Liver (tissue), 3 donors: ENCODE results near the gene NXPH4.

Source experiments
- CTCF ChIP-seq: fragments of 150-350 bp; IDR thresholded peaks from 2 replicates; pipeline ENCODE4 v1.5.1; 2017; ENCODE audit warnings: improper control_type of control experiment, low read depth, low read length; ENCODE audit not compliant: missing input control
- EGR1 ChIP-seq, 2 donors: IDR thresholded peaks; 2 replicates each; pipeline ENCODE4 v1.6.1; 2016 to 2018; ENCODE audit warnings: antibody characterized with exemption in 2 of 2, low read depth in 2 of 2
- JUND ChIP-seq, 2 donors: IDR thresholded peaks; 2 replicates each; pipeline ENCODE4 v1.6.1; 2016; ENCODE audit warnings: antibody characterized with exemption in 2 of 2
- REST ChIP-seq: IDR thresholded peaks from 2 replicates; pipeline ENCODE4 v1.6.1; 2016; ENCODE audit warnings: antibody characterized with exemption, mild to moderate bottlenecking
- SP1 ChIP-seq: IDR thresholded peaks from 2 replicates; pipeline ENCODE4 v1.6.1; 2018; ENCODE audit warnings: antibody characterized with exemption, mild to moderate bottlenecking
- YY1 ChIP-seq: IDR thresholded peaks from 2 replicates; pipeline ENCODE4 v1.6.1; 2016; ENCODE audit warnings: antibody characterized with exemption, mild to moderate bottlenecking
- TF ChIP-seq, protein P1 (sequence below): IDR thresholded peaks from 2 replicates; pipeline ENCODE4 v1.6.1; 2016; ENCODE audit warnings: antibody characterized with exemption
- donor health status: healthy.
- donor health status: healthy.

- TF ChIP-seq CTCF, result no peak
- TF ChIP-seq, protein P1, sequence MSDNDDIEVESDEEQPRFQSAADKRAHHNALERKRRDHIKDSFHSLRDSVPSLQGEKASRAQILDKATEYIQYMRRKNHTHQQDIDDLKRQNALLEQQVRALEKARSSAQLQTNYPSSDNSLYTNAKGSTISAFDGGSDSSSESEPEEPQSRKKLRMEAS, result no peak
- no peak for TF ChIP-seq EGR1 (IDR thresholded peaks at IDR 0.05; ENCODE audit: low read depth in 2 of 2)
- no peak for TF ChIP-seq SP1
- TF ChIP-seq JUND (IDR thresholded peaks at IDR 0.05), result no peak
- TF ChIP-seq REST, result no peak
- TF ChIP-seq YY1, result no peak
These were observed 11.4 kb upstream of the NXPH4 start for GRCh38 chr12:57205186-57205585.
